NCI-H2107 treated with DMSO at 0.1 percent for 48 hours (cell line): ENCODE data around the gene PTPRH.
"Not testable (repeated sequence)": the region's sequence is repeated elsewhere in the genome, so short reads cannot be mapped to it uniquely, and the experiment has no call there.

Experiments
- DNase-seq: peaks from one replicate; lab custom pipeline; 2025; ENCODE audit not compliant: unreplicated experiment; lab: John Stamatoyannopoulos, UW

Gene PTPRH

DNA sequence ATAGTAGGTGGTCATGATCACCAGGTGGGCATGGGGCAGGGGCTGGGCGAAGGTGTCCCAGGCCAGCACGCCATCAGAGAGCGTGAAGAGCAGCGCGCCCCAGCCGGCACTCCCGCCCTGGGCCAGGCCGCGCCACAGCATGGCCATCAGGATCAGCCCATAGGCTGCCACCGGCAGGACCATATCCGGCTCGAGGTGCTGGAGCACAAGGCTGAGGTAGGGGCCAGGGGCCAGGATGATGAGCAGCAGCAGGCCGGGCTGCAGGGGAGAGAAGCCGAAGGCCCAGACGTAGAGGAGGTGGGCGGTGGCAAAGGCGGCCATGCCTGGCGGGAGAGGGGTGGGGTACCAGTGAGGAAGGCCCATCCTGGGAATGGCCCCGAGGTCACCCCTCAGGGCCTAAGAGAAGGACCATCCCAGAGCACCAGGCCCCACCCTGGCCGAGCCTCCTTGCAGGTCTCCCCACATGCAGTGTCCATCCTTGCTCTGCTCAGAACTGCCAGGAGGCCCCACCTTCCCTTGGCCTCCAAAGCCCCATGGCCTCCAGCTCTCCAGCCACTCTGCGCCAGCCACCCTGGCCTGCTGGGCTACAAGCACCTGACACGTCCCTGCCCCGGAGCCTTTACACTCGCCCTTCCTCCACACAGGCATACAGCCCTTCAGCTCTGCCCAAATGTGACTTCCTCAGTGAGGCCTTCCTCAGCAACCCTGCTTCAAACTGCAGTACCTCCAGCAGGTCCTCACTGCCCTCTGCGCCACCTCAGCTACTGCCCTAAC lies 18.1 kb upstream of the PTPRH start:
- DNase-seq: no peak

DNA sequence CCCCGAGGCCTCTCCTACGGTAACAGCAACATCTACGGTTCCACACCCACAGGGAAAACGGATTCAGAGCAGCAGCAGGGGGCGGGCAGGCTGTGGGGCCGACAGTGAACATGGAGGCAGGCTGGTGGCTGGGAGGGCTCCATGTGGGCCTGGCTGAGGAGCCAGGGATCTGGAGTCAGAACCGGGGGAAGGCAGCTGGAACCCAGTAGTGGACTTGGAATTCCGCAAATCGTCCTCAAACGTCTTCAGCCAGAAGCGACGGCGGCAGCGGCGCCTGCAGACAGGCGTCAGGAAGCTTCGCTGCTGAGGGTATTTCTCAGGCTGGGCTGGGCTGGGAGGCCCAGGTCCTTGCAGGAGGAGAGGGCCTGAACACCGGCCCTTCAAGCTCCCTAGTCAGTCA lies 17.5 kb upstream of the PTPRH start:
- no peak for DNase-seq

DNA sequence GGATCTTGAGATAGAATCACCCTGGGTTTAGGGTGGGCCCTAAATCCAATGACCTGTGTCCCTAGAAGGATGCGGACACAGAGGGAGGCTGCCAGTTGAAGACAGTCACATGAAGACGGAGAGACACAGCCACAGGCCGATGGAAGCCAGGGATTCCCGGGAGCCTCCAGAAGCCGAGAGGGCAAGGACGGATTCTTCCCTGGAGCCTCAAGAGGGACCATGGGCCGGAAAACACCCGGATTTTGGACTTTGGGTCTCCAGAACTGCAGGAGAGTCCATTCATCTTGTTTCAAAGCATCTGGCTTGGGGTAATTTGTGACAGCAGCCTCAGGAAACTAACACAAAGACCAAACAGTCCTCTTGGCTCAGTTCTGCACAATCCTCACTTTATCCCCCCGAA lies 17.0 kb upstream of the PTPRH start:
- no peak for DNase-seq

DNA sequence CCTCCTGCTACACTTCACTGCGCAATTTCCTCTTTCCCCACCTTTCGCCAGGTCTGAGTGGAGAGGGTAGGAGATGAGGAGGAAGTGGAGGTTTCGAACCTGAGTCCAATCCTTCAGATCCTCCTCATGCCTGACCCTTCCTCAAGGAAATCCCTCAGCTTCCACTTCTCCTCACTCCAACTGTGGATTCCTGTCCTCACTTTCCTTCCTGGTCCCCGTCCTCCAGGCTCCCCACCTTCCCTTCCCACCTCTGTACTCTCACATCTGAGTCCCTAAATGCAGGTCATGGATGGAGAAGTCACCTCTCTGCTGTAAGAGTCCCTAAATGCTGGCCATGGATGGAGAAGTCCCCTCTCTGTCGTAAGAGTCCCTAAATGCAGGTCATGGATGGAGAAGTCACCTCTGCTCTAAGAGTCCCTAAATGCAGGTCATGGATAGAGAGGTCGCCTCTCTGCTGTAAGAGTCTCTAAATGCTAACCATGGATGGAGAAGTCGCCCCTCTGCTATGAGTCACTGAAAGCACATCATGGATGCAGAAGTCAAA lies 16.2 kb upstream of the PTPRH start:
- DNase-seq: no peak

DNA sequence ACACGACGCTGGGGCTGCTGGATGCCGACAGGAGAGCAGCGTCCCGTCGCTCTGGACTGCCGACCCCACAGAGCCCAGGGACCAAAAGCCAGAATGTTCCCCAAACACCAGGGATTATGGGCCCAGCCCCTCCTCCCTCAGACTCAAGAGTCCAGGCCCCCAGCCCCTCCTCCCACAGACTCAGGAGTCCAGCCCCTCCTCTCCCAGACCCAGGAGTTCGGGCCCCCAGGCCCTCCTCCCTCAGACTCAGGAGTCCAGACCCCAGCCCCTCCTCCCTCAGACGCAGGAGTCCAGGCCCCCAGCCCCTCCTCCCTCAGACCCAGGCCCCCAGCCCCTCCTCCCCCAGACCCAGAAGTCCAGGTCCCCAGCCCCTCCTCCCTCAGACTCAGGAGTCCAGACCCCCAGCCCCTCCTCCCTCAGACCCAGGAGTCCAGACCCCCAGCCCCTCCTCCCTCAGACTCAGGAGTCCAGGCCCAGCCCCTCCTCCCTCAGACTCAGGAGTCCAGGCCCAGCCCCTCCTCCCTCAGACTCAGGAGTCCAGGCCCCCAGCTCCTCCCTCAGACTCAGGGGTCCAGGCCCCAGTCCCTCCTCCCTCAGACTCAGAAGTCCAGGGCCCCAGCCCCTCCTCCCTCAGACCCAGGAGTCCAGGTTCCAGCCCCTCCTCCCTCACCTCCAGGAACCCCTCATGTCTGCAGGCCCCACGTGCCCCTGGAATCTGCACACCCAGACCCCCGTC lies 15.5 kb upstream of the PTPRH start:
- not testable (repeated sequence) for DNase-seq

DNA sequence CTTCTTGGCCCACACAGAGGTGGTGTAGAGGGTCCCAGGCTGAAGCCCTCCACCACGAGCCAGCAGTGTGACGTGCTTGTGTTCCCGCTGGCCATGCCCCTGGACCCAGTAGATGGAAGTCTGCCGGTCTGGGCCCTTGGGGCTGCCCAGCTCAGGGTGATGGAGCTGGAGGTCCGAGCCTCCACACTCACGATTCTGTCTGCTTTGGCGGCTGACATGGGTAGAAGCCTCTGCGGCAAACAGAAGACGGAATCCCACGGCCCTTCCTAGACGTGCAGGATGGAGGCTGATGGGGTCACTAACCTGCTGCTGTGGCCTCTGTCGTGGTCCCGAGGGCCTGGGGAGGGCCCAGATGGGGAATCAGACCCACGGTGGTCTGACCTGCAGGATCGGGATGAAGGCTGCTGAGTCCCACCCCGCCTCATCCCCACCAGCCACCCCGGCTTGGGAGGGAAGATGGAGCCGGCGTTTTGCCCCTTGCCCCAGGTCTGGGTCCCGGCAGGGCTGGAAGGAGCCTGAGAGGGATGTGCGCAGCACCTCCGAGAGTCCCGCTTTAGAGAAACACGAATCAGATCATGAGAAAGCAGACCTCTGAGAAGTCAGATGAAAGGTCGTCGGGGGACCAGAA lies 14.9 kb upstream of the PTPRH start:
- DNase-seq: no peak

DNA sequence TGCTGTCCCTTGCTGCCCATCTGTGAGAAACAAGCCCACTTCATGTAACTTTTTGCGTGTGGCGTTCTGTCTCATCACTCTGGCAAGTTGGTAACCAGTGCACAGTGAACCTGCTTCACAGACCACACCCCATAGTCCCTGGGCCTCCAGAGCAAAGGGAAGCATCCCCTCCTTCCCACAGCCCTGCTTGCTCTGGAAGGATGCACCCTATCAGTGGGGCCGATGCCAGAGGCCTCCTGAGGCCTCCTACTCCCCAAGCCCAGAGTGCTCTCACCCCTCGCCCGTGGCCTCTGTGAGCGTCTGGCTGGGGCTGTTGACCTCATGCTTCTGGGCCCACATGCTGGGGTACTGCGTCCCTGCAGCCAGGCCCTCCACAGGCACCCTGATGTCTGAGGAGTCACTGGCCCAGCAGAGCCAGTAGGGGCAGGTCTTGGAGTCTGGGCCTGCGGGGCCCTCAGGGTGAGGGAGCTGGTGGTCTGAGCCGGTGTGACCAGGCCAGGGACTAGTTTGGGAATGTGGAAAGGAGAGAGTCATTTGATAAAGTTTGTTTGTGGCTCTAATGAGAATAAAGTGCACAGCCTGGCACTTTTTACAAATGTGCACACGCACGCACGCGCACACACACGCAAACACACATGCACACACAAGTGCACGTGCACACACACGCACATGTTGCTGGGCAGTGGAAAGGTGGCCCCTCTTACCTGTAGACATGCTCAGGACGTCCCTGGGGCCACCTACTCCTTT lies 14.2 kb upstream of the PTPRH start:
- no peak for DNase-seq

DNA sequence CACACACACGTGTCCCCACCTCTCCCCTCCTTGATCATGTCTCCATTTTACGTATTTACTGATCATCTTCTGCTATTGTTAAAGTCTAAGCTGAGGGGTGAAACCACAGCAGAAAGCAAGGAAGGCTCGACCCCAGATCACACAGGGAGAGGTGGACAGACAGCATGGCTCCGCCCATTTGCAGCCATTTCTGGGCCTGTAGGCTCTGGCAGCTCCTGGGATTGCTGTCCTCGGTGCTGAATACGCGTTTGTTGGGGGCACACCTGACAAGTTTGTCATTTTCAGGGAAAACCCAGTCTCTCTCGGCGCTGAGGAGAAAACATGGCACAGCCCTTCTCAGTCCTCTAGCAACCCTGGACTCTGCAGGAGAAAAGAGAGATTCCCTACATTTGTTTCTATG lies 11.2 kb upstream of the PTPRH start:
- no peak for DNase-seq

DNA sequence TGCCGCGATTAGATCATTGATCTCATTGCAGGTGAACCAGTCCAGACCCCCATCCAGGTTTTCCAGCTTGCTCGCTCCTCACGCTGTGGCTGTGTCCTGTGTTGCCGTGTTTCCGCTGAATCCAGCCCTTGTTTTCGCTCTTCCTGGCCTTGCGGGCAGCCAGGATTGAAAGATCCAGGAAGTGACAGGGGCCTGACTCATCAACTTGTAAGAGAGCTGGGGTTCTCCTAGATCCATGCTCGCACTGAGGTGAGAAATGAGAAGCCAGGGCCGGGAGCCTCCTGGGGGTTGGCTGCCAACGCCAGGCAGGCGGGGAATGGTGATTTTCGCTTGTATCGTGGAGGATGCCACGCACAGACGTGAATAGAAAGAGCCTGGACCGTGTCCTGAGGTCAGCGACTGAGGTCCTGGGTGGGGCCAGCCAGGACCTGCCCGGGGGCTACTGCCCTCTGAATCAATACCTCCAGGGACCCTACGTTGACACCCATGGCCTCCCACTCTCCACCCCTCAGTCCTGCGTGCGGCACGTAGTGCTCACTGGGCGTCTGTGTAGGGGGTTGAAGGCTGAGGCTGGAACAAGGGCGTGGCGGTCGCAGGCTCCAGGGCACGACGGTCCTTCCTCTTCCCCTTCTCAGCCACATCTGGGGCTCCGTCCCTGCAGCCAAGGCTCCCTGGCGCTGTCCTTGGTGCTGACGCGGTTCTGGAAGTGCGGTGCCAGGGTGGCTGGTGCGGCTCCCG lies 7.3 kb upstream of the PTPRH start:
- peak; percentile 91 for DNase-seq

DNA sequence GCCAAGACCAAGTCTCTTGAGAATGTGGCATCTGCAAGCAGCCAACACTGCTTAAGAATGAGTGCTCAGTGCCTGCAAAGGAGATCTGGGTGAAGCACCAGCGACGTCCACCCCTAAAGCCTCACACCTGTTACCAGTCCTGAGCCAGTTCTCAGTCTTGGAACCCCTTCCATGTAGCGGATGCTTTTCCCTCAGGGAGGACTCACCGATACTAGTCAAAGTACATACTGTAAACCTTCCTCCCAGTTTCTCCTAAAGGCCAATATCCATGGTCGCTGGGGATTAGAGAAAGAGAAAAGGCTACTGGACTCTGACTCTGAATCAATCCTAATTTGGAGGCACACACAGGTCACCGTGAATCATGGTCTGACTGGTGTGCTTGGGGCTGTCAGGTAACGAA lies 4.2 kb upstream of the PTPRH start:
- DNase-seq: no peak

DNA sequence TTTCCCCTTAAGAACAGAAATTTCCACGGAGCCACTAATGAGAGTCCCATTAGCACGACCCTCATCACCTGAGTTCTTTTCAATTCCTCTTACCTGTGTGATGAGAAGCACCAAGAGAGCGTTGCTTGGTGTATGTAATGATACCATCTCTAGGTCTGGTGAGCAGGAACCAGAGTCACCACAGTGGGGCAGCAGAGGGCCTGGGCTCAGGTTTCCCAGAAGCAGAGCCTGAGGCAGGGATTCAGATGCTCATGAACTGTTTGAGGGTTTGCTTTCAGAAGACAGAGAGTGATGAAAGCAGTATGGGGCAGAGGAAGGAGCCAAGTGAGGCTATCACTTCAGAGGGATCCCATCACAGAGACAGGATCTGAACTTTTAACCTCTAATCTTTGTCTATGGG lies 3.1 kb upstream of the PTPRH start:
- no peak for DNase-seq

DNA sequence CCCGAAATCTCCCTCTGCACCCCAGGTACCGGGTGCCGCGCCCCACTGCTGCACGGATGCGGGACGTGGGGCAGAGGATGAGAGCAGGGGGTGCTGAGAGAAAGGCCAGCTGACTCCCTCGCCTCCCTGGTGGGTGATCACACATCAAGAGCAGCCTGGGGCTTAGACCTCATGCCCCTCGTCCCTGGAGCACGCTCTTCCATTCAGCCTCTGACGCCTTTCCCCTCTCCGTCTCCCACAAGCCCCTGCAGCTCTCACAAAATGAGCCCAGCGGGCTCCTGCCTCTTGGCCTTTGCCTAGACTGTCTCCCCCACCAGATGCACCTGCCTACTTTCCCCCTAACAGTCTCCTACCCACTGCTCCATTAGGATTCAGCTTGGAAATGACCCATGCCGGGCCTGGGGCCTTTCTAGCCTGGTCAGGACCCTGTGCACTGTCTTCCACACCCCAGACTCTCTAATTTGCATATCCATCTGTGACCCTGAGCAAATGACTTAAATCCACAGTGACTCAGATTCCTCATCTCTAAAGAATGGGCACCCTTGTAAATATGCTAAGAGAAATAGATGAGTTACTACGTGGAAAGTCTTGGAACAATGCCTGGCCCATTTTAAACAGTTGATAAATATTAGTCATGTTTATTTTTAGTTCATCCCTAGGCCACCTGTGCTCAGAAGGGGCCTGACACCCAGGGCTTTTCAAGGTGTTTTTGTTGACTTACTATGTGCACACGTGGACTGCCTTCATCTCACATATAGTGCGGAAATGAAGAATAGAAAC lies 582 bp upstream of the PTPRH start:
- DNase-seq: peak; percentile 21

DNA sequence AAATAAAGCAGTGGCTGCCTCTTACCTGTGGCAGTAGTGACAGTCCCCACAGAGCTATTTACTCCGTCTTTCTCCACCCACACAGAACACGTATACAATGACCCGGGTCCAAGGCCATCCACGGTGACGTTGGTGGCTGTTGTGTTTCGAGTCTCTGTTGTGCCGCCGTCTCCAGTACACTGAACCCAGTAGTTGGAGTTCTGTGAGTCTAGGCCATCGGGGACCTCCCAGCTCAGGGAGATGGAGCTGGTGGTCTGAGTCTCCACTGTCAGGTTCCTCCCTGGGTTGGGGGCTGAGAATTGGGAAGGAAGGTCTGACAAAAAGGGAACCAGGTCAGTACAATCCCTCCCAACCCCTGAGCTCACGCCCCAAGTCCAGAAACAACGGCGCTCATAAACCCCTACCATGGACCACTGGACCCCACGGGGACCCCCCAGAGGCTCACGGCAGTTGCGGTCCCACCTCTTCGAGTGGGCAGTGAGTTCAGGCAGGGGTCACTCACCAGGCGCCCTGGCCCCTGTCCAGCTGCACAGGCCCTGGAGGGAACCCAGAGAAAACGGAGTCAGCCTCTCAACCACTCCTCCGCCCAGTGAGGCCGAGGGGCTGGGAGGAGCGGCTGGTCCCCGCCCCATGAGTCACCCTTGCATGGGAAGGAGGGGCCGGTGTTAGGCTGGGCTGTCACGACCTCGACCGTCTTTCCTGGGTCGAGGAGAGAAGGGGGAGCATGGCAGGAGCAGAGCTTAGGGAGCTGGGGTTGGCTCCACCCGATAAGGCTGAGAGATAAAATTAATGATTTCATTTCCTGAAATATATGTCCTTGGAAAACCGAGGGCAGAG lies 2.4 kb downstream of the PTPRH start:
- no peak for DNase-seq

DNA sequence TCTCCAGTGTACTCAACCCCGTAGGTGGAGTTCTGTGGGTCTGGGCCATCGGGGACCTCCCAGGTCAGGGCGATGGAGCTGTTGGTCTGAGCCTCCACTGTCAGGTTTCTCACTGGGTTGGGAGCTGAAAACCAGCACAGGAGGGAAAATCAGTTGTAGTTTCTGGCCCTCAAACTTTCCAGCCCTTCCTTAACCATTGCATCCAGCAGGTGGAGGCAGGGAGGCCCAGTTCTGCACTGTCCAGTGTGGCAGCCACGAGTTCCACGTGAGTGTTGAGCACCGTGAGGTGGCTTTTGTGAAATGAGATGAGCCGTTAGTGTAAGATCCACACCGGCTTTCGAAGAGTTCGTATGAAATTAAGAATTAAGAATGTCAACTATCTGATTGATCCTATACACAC lies 7.1 kb downstream of the PTPRH start:
- DNase-seq: not testable (repeated sequence)

DNA sequence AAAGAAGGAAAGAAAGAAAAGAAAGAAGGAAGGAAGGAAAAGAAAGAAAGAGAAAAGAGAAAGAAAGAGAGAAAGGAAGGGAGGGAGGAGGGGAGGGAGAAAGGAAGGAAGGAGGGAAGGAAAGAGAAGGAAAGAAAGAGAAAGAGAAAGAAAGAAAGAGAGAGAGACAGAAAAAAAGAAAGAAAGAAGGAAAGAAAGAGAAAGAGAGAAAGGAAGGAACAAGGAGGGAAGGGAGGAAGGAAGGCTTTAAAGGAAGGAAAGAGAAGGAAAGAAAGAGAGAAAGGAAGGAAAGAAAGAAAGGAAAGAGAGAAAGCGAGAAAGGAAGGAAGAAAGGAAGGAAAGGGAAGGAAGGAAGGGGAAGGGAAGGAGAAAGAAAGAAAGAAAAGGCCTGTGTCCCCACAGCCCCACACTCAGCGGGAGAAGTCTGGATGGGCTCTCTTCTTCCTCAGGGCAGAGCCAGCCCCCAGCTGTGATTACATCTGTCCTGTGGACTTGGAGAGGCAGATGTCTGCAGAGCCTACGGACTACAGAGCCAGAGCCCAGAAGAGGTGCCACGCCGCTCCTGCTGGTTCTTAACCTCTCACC lies 9.6 kb downstream of the PTPRH start:
- no peak for DNase-seq

DNA sequence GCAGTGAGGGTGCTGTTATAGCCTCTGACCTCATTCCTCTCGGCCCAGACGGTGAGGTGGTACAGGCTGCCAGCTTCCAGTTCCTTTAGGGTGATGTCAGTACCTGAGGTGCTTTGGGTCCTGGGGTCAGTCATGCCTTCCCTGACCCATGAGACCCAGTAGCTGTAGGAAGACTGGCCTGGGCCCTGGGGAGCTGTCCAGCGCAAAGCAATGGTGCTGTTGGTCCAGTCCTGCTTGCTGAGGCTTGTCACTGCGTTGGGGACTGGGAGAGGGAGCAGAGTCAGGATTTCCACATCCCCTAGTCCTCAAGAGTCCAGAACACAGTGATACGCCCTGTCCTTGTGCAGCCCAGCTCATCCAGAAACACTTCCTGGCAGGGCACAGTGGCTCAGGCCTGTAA lies 10.7 kb downstream of the PTPRH start:
- DNase-seq: no peak

DNA sequence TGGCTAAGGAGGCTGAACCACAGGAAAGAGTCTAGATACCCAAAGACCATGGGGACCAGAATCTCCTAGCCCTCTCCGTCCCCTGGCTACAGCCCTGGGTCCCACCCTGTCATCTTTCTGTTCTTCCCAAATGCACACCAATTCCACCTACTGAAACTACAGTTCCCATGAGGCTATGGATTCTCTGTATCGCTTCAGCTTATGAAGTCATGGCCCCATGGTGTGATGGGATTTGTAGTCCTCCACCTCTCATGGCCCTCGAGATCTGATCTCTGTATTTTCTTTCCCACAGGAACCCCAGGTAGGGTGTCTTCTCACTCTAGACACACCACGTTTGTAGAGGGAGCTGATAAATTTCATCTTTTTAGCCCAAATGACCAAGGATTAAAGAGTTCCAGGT lies 11.8 kb downstream of the PTPRH start:
- no peak for DNase-seq

DNA sequence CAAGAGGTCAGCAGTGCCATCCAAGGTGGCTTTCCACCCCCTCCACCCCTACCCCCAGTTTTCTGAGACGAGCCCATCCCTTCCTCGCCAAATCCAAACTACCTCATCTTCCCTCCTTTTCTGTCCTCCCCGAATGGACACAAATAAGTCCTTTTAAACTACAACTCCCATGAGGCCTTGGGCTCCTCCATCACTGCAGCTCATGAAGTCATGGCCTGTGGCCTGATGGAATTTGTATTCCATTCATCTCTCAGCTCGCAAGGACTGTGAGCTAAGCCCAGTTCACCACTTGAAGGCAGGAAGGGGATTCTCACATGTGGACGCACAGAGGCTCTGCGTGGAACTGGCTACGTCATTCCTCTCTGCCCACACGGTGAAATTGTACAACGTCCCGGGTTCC lies 12.5 kb downstream of the PTPRH start:
- no peak for DNase-seq

DNA sequence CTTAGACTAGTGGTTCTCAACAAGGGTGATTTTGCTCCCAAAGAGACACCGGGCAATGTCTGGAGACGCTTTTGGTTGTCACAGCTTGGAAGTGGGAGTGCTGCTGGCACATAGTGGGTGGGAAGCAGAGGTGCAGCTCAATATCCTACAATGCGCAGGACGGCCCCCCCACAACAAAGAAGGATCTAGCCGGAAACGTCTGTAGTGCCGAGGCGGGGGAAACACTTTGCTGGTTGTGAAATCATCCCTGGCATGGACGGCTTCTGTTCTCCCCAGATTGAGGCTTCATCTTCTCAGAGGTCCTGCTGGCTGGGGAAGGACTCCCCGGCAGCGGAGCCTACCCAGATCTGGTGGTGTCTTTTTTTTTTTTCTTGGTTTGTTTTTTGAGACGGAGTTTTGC lies 15.8 kb downstream of the PTPRH start:
- no peak for DNase-seq
